K562 (cell line): ENCODE results near the gene CTU1. TPM values are rescaled to one million over a fixed set of nuclear protein-coding genes. Genes with fewer than 3 reads are reported as not detected.

Experiments
- ATAC-seq: fragments of 200-7000 bp; cut with Tn5 transposase; 3 replicates; pipeline ENCODE4 v1.9.1; 2020; ENCODE audit warnings: moderate library complexity
- BruUV-seq: library from RNA; stranded (reverse); fragments of 400-500 nt; replicated peaks from 2 replicates; lab custom pipeline; 2021; lab: Mats Ljungman, UMichigan
- CTCF ChIA-PET: fragments of 300-600 bp; formaldehyde crosslinking; extraction: SDS; loops from one replicate; lab custom pipeline; 2021; ENCODE audit warnings: low intra/inter-chr PET ratio; lab: Yijun Ruan, JAX
- POLR2A ChIA-PET: fragments of 300-600, 350-650 bp; sonication (Branson Sonifier 250); formaldehyde crosslinking; extraction: SDS; loops from one replicate; lab custom pipeline; 2021; ENCODE audit warnings: antibody characterized with exemption, inconsistent platforms; lab: Yijun Ruan, JAX
- DNase-seq, 4 experiments: peaks; one replicate each; pipeline versions ENCODE4 v3.0.0 to v3.0.0-alpha.2; 2011 to 2018; ENCODE audit warnings: low spot score in 3 of 4, mixed read lengths in 3 of 4; ENCODE audit errors: extremely low read depth in 1 of 4
- FAIRE-seq: peaks from 2 replicates; lab custom pipeline; 2011; peaks lifted over from hg19 to GRCh38; lab: Jason Lieb, UNC
- H2AFZ ChIP-seq: 2 replicates; pipeline ENCODE4 v1.6.0; 2011; ENCODE audit warnings: low read depth, low read length, control low read depth, inconsistent platforms
- H3K27ac ChIP-seq: fragments of 200-600 bp; 3 replicates; pipeline ENCODE4 v1.8.0; 2011; ENCODE audit warnings: low read depth, mild to moderate bottlenecking, control low read depth, inconsistent platforms, low read length, moderate library complexity, mixed read lengths; ENCODE audit errors: extremely low read depth
- H3K27me3 ChIP-seq, 2 experiments: fragments of 300-600 bp in 1 of 2; 2 replicates in 1 of 2; 3 replicates in 1 of 2; pipeline versions ENCODE4 v1.6.0 to v1.8.0; 2011; ENCODE audit warnings: inconsistent platforms in 2 of 2, low read length in 2 of 2, mild to moderate bottlenecking in 1 of 2, mixed read lengths in 1 of 2, moderate library complexity in 1 of 2; ENCODE audit not compliant: control insufficient read depth in 2 of 2, insufficient read depth in 2 of 2
- H3K36me3 ChIP-seq: fragments of 300-600 bp; 3 replicates; pipeline ENCODE4 v1.8.0; 2011; ENCODE audit warnings: mild to moderate bottlenecking, low read length, inconsistent platforms; ENCODE audit not compliant: control insufficient read depth, insufficient read depth
- H3K4me1 ChIP-seq, 2 experiments: fragments of 200-600 bp in 1 of 2; replicated peaks in 1 of 2; 2 replicates in 1 of 2; 3 replicates in 1 of 2; pipeline versions ENCODE4 v1.5.1 to v1.8.0; 2011; ENCODE audit warnings: inconsistent platforms in 2 of 2, low read length in 2 of 2, mild to moderate bottlenecking in 1 of 2, mixed read lengths in 1 of 2, moderate library complexity in 1 of 2; ENCODE audit not compliant: control insufficient read depth in 2 of 2, insufficient read depth in 2 of 2
- H3K4me2 ChIP-seq: 2 replicates; pipeline ENCODE4 v1.6.1; 2011; ENCODE audit warnings: low read length, control low read depth, inconsistent platforms, mixed read lengths; ENCODE audit not compliant: insufficient read depth
- H3K4me3 ChIP-seq: fragments of 200-600 bp; sonication (generic), shearing (Covaris generic); 2 replicates; pipeline ENCODE4 v1.5.1; 2016; ENCODE audit warnings: control low read depth, inconsistent platforms
- H3K79me2 ChIP-seq: fragments of 200-600 bp; 3 replicates; pipeline ENCODE4 v1.8.0; 2011; ENCODE audit warnings: low read length, inconsistent platforms; ENCODE audit not compliant: control insufficient read depth, insufficient read depth
- H3K9ac ChIP-seq, 2 experiments: 2 replicates each; pipeline versions ENCODE4 v1.6.0 to v1.6.1; 2011; ENCODE audit warnings: low read depth in 2 of 2, low read length in 2 of 2, control low read depth in 1 of 2, inconsistent platforms in 1 of 2, mild to moderate bottlenecking in 1 of 2, mixed read lengths in 1 of 2; ENCODE audit not compliant: insufficient read depth in 1 of 2
- H3K9me1 ChIP-seq: one replicate; pipeline ENCODE4 v1.6.0; 2011; ENCODE audit warnings: inconsistent platforms, mild to moderate bottlenecking, low read length, moderate library complexity; ENCODE audit not compliant: control insufficient read depth, insufficient read depth
- H3K9me3 ChIP-seq: replicated peaks from 2 replicates; pipeline ENCODE4 v1.5.1; 2011; ENCODE audit warnings: low read depth, low read length, inconsistent platforms; ENCODE audit not compliant: control insufficient read depth, insufficient read depth
- H4K20me1 ChIP-seq: replicated peaks from 2 replicates; pipeline ENCODE4 v1.6.1; 2011; ENCODE audit warnings: low read length, inconsistent platforms, mixed read lengths; ENCODE audit not compliant: control insufficient read depth, insufficient read depth
- CEBPG ChIP-seq, 3 experiments: fragments of 200-800 bp in 1 of 3; sonication (Bioruptor generic) in 1 of 3; sonication (generic) in 1 of 3; formaldehyde crosslinking in 1 of 3; IDR thresholded peaks in 2 of 3; conservative IDR thresholded peaks in 1 of 3; 2 replicates each; pipeline versions ENCODE4 v1.6.1 to v1.8.0; 2016 to 2022; ENCODE audit warnings: missing compliant biosample characterization in 2 of 3, missing genetic modification characterization in 2 of 3, mild to moderate bottlenecking in 1 of 3, missing genetic modification reagents in 1 of 3
- JUND ChIP-seq, 2 experiments: IDR thresholded peaks; 2 replicates in 1 of 2; 3 replicates in 1 of 2; pipeline ENCODE4 v1.6.1; 2011; ENCODE audit warnings: borderline replicate concordance in 2 of 2, low read depth in 2 of 2, low read length in 2 of 2, improper control_type of control experiment in 1 of 2, missing biosample characterization in 1 of 2, missing genetic modification characterization in 1 of 2, missing genetic modification reagents in 1 of 2
- L3MBTL2 ChIP-seq: fragments of 450-650 bp; IDR thresholded peaks from 2 replicates; pipeline ENCODE4 v1.6.1; 2016; ENCODE audit warnings: mild to moderate bottlenecking, moderate library complexity
- SMARCE1 ChIP-seq: fragments of 450-650 bp; IDR thresholded peaks from 2 replicates; pipeline ENCODE4 v1.7.1; 2016; ENCODE audit warnings: mild to moderate bottlenecking
- ZHX1 ChIP-seq: fragments of 150-350 bp; conservative IDR thresholded peaks from 2 replicates; pipeline ENCODE4 v1.6.1; 2014; ENCODE audit warnings: low read length
- ZNF140 ChIP-seq: fragments of 250-450 bp; sonication (Bioruptor Pico); IDR thresholded peaks from 2 replicates; pipeline ENCODE4 v1.8.0; 2021; ENCODE audit warnings: moderate library complexity, mild to moderate bottlenecking, inconsistent platforms
- ZNF764 ChIP-seq: fragments of 250-450 bp; sonication (Bioruptor Pico); IDR thresholded peaks from 2 replicates; pipeline ENCODE4 v1.4.0; 2020; ENCODE audit warnings: low read depth, mild to moderate bottlenecking, moderate library complexity
- WGBS: fragments of 100-300 bp; shearing (Covaris generic); methylation state at CpG from one replicate; pipeline ENCODE4 v1.1.6; 2016; ENCODE audit warnings: low coverage, mixed read lengths; ENCODE audit not compliant: insufficient coverage; ENCODE audit errors: missing lambda C conversion rate; 5-methylcytosine and 5-hydroxymethylcytosine counted together
- in situ Hi-C: fragments of 300-500 bp; cut with MboI; formaldehyde crosslinking; loops from 4 replicates; pipeline ENCODE4 v1.15.0; 2018; ENCODE audit warnings: inconsistent platforms, mixed read lengths
- intact Hi-C: fragments of 100-400 bp; cut with micrococcal nuclease; formaldehyde crosslinking; loops from 2 replicates; pipeline ENCODE4 v1.14.2; 2022
- polyA plus RNA-seq, 8 experiments: library from polyadenylated mRNA; depleted of rRNA in 4 of 8; stranded (reverse) in 5 of 8; unstranded in 3 of 8; fragments of >200 nt; fragmentation: Nextera tagmentation in 2 of 8; fragmentation: Illumina TruSeq in 1 of 8; extraction: Ambion mirVana in 2 of 8; extraction: Trizol in 1 of 8; gene quantifications; 2 replicates each; pipeline versions ENCODE4 v1.2.1 to v1.2.3, GENCODE V29; 2011 to 2014; ENCODE audit warnings: inconsistent platforms in 1 of 8, missing spikeins in 1 of 8
- total RNA-seq, 7 experiments: library from RNA; depleted of rRNA in 6 of 7; stranded (reverse); fragments of >200 nt in 6 of 7; fragmentation: Illumina TruSeq in 2 of 7; extraction: Trizol in 2 of 7; gene quantifications; 2 replicates each; pipeline versions ENCODE4 v1.2.1 to v1.2.3, GENCODE V29; 2011 to 2021; ENCODE audit warnings: low replicate concordance in 1 of 7

The CTU1 gene
- total and polyA plus RNA-seq, 9 of the 15 experiments (the other 6 are each of a cell fraction or from before 2014, with no cell fraction given), result 0.03 to 18.4 (median 2.3) TPM; not detected in 1

GRCh38 chr19:51091126-51091525, 17.1 kb downstream of the CTU1 start (continued):
- TF ChIP-seq JUND (IDR thresholded peaks at IDR 0.05; ENCODE audit: borderline replicate concordance, low read depth, low read length), result 0 out of 2 replicates have a peak, but pooled peaks have one; percentile 16
- no peak for TF ChIP-seq JUND (tag; IDR thresholded peaks at IDR 0.05; ENCODE audit: borderline replicate concordance, low read depth, low read length)
- no peak for TF ChIP-seq ZNF140
- TF ChIP-seq CEBPG (CRISPR knock-in tag; IDR thresholded peaks at IDR 0.05), result peak; percentile 39; the same call in 1 of the 2 replicates
- TF ChIP-seq CEBPG (tag; conservative IDR thresholded peaks at IDR 0.05 in 1 of 2, IDR thresholded peaks at IDR 0.05 in 1 of 2), result peak in 1 of 2 experiments; percentile 81; a peak in 2 of 4 replicates
- no peak for TF ChIP-seq ZNF764 (CRISPR knock-in tag)
- TF ChIP-seq, all 486 proteins: peak for 8

GRCh38 chr19:51090471-51090870, 17.7 kb downstream of the CTU1 start:
- ChIA-PET POLR2A (interaction anchor here (0.6 kb wide), 1 partner anchor 278 kb away, joined by 4 read pairs; no protein-coding TSS in a partner anchor), CTCF (no interaction called here)
- H3K9me3 ChIP-seq, result no peaks in the 10 kb centered on the region
- TF ChIP-seq SMARCE1, result no peak
- TF ChIP-seq ZHX1, result no peak
- peak; percentile 27 for TF ChIP-seq L3MBTL2
- H3K4me3 ChIP-seq, result no peak overlapping the region
- ATAC-seq (no peak), DNase-seq (no peak), FAIRE-seq (no peak)
- H3K4me1 ChIP-seq, result peaks cover 0 to 3% of the 10 kb centered on the region in 2 experiments; a peak in 2 of 5 replicates
- no peak overlapping the region for H3K27ac ChIP-seq
- peaks cover 4% of the 10 kb centered on the region for H3K9me1 ChIP-seq
- intact Hi-C loops (loop anchor here (5.0 kb wide), 1 partner anchor 383 kb away; no protein-coding TSS in a partner anchor), in situ Hi-C loops (loop anchor here (5.0 to 10.0 kb wide), 3 partner anchors 68 to 386 kb away; no protein-coding TSS in a partner anchor)
- no peaks in the 10 kb centered on the region for H3K79me2 ChIP-seq
- no peak overlapping the region for H3K9ac ChIP-seq
- H3K4me2 ChIP-seq, result 0 out of 2 replicates have a peak overlapping the region, but pooled peaks have one; percentile 1
- H3K36me3 ChIP-seq, result no peaks in the 10 kb centered on the region
- no TSS peak for BruUV-seq
- H2AFZ ChIP-seq, result no peak overlapping the region
- H3K27me3 ChIP-seq, result peaks cover 17 to 47% of the 10 kb centered on the region in 2 experiments; a peak in 3 of 5 replicates
- 0 out of 2 replicates have a peak, but pooled peaks cover 5% of the 10 kb centered on the region for H4K20me1 ChIP-seq
- WGBS, result 0% methylated on average over 4 of the region's 8 CpGs
